Caki2 (cell line): ENCODE results near the gene CRYBG2. TPM values are rescaled to one million over a fixed set of nuclear protein-coding genes. Genes with fewer than 3 reads are reported as not detected.

Source experiments
- DNase-seq: peaks from one replicate; pipeline ENCODE4 v3.0.0-alpha.2; 2015; ENCODE audit warnings: low read depth
- in situ Hi-C: cut with HindIII; loops from 2 replicates; pipeline ENCODE4 v1.10.0; 2016; ENCODE audit warnings: low sequenced_read_pairs, low pct_unique_long_range_greater_than_20kb, mixed read lengths
- total RNA-seq: library from RNA; depleted of rRNA; stranded (reverse); fragments of >200 nt; shearing (Covaris generic); gene quantifications from 2 replicates; pipeline ENCODE4 v1.2.3, GENCODE V29; 2014; ENCODE audit warnings: low replicate concordance

Gene CRYBG2
- total RNA-seq, 1 experiment from 2014 or later, result 13.2 TPM

DNA sequence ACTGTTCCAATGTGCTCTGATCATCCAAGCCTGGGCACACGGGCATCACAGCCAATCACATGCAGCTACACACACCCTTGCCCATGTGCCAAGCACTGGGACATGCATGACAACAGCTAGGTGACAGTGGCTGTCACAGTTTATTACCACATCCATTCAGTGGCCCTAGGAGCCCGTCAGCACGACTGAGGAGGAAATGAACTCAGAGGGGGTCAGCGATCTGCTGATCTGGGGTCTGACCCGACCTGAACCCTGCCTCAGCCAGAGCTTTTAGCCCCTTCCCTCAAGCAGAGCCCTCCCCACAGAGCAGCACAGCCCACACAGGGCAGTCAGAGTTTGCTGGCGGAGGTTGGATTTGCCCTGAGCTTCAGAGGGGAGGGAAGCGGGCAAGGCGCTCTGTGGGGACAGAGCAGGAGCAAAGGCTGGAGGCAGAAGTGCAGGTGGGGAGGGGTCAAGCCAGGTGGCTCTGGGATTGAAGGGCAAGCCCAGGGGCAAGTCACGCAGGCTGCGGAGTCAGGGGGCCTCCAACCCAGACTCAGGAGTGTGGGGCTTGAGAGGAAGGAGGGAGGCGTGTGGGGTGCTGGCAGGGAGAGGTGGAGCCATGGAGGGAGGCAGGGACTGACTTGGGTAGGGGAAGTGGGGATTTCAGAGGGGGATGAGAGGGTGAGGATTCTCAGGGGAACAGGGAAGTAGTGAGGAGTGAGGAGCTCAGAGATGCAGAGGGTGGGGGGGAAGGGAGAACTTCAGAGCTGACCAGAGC, 63.6 kb downstream of the CRYBG2 start:
- in situ Hi-C loops, result no loop called here
- DNase-seq, result no peak

GRCh38 chr1:26289158-26290059, 64.5 kb downstream of the CRYBG2 start:
- in situ Hi-C loops, result no loop called here
- DNase-seq, result peak; percentile 68

DNA sequence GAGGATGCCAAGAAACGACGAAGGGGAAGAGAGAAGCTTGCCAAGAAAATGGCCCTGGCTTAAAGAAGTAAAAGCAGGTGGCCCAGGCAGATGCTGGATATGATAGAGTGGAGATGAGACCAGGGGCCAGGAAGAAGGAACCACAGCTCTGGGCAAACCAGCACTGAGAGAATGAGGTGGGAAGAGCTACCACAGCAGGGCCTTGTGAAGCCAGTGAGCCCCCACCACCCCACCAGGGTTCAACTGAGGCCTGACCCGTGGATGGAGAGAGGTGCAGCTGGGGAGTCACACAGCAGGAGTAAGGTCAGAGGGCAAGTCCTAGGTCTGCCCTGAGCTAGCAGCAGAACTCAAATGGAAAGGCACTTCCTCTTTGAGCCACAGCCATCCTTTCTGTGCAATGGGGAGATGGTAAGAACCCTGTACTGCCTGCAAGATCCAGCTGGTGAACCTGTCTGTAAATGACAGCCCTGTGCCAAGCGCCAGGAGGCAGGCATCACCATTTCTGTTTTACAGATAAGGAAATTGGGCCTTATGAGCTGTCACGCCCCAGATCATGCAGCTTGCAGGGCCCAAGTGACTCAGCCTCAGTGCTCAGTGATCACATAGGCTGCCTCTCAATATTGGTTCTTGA, 65.5 kb downstream of the CRYBG2 start:
- no peak for DNase-seq

DNA sequence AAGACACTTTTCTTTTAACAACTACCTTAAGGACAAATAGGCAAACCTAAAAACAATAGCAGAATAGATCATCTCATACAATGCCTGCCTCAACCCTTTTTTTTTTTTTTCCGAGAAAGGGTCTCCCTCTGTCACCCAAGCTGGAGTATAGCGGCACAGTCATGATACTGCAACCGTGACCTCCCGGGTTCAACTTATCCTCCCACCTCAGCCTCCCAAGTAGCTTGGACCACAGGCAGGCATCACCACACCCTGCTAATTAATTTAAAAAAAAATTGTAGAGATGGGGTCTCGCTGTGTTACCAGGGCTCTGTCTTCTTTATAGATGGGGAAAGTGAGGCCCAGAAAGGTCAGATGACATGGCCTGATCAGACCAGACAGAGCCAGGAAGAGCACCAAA, 66.1 kb downstream of the CRYBG2 start:
- in situ Hi-C loops, result no loop called here
- no peak for DNase-seq

More for the DNA sequence above, 65.5 kb downstream of the CRYBG2 start:
- in situ Hi-C loops, result no loop called here

- in situ Hi-C loops, result no loop called here
- DNase-seq, result no peak
Observed at GRCh38 chr1:26287033-26287711, 66.8 kb downstream of the CRYBG2 start.

DNA sequence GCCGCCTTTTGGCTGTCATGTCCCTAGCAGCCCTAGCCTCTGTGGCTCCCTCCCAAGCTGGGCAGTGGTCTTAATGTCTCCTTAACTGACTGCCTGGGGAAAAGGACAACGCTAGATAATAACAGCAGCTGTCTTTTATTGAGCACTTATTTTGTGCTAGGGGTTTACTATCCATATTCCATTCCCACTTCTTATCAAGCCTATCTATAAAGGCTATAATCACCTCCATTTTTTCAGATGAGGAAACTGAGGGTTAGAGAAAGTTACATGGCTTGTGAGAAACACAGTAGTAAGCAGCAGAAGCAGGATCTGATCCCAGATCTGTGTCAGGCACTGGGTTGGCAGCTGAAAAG, 67.9 kb downstream of the CRYBG2 start:
- in situ Hi-C loops, result no loop called here
- DNase-seq, result no peak

- in situ Hi-C loops, result no loop called here
- DNase-seq, result no peak
Observed at GRCh38 chr1:26285366-26286063, 68.4 kb downstream of the CRYBG2 start.

DNA sequence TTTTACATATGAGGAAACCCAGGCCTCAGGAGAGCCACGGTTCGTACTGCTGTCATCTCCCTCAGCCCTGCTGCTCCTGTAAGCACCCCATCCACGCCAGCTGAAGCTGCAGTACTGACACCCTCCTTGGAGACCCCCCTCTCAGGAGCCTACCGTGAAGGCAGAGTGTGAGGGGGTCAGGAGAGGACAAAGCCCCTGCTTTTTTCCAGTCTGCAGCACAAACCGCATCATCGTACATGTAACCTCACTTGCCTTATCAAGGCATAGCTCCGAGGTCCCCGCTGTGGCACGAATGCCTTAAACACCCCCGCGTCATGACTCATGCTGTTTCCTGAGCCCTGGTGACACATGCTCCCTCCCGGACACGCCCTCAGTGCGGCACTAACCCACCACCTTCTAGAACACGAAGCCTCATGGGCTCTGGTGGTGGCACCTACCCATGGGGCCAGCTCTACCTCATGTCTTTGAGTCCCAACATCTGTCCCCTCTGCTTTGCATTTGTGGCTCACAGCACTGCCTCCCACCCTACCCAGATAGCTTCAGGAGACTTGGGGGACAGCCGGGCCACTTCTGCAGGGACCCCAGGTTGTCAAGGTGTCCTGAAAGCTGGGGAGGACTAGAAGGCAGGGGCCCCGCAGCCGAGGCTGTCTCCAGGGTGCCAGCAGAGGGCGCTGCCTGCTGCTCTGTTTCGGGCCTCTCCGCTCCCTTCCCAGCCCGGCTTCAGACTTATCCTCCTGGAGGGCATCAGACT, 69.2 kb downstream of the CRYBG2 start:
- DNase-seq, result peak; percentile 73
- in situ Hi-C loops, result no loop called here

DNA sequence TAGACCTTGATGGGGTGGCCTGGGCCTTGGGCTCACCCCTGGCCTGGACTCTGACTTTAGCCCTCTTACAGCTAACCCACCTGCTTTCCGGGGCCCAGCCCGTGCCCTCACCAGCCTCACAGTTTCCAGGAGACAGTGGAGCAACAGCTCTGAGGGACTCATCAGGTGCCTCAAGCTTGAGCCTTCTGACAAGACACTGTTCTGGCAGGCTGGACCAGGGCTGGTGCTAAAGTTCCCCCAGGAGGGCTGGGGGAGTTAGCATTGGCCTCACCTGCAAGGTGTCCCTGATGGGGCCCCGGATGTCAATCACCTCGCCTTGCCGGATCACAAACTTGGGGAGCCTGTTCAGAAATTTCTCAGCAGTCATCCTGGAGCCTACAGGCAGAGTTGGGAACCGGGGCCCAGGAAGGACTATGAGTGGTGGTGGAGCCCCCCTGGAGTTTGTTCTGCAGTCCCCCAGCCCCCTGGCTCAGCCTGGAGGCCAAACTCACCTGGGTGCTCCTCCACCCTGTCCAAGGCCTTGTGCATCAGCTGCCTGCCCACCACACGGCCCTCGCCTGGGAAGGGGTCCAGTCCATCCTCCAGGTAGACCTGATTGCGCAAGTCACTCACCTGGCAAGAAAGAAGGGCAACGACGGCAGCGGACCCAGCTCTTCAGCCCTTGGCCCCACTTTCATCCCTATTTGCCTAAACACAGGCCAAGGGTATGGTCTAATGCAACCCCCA, 69.9 kb downstream of the CRYBG2 start:
- DNase-seq, result no peak
- in situ Hi-C loops, result no loop called here

- DNase-seq, result no peak
- in situ Hi-C loops, result no loop called here
Observed at GRCh38 chr1:26283279-26283853, 70.6 kb downstream of the CRYBG2 start.

DNA sequence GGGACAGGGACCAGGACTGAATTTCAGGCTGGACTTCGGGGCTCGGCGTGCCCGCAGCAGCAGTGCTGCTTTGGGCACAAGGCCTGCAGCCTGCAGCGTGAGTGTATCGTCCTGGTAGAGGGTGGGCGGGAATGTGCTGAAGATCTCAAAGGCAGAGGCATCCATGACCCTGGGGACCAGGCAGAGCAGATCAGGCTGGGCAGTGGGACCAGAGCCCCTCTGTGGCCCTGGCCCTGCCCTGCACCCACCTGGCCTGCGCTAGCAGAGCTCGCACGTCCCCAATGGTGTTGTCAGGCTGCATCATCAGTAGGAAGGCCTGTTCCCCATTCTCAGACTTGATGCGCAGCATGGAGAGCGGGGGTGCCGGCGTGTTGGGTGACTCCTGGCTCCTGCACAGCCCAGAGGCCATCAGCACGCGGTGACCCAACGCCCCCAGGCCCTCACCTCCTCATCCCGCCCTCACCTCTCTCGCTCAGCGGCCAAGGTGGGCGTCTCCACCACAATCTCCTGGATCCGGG, 71.5 kb downstream of the CRYBG2 start:
- in situ Hi-C loops, result no loop called here
- no peak for DNase-seq

GRCh38 chr1:26281971-26282370, 72.0 kb downstream of the CRYBG2 start:
- in situ Hi-C loops, result no loop called here
- DNase-seq, result no peak

GRCh38 chr1:26281091-26281958, 72.6 kb downstream of the CRYBG2 start:
- in situ Hi-C loops, result no loop called here
- no peak for DNase-seq

DNA sequence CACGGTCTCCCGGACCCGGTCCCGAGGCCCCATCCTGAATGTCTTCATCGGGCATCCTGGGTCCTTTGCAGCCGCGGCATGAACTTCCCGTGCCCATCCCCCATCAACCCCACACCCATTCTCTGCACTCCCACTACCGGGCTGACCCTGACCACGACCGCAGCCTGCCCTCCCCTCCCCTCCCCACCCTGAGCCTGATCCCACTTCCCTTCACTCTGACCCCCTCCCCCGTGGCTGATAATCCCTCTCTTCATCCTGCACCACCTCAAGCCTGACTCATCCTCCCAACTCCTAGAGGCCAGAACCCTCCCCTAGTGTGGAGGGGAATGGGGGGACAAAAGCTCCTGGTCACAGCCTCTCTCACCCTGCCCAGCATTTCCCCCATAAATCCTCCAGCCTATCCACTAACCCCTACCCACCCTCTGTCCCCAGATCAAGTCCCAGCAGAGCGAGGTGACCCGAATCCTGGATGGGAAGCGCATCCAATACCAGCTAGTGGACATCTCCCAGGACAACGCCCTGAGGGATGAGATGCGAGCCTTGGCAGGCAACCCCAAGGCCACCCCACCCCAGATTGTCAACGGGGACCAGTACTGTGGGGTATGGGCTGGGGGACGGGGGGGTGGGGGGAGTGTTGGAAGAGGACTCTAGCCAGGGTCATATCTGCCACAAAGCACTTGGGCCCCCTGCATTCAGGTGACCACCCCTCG, 73.4 kb downstream of the CRYBG2 start:
- no peak for DNase-seq
- in situ Hi-C loops, result no loop called here
